Body of pancreas (tissue), 4 donors: ENCODE measurements around the gene HOXD4. TPM values are rescaled to one million over a fixed set of nuclear protein-coding genes. Genes with fewer than 3 reads are reported as not detected.

Source experiments
- ATAC-seq: fragments of 150-250 bp; one replicate; pipeline ENCODE4 v1.9.1; 2016
- DNase-seq, 4 donors: peaks; one replicate each; pipeline ENCODE4 v3.0.0-alpha.2; 2019
- H3K27ac ChIP-seq, 4 donors: fragments of 200-600 bp; sonication (generic); 1 replicate in 3 of 4; 2 replicates in 1 of 4; pipeline versions ENCODE4 v1.5.1 to v1.6.1; 2016 to 2019; ENCODE audit warnings: mild to moderate bottlenecking in 1 of 4, mixed read lengths in 1 of 4, moderate library complexity in 1 of 4
- H3K27me3 ChIP-seq, 2 donors: fragments of 200-600 bp; sonication (generic); one replicate each; pipeline ENCODE4 v1.6.0; 2016; ENCODE audit warnings: mild to moderate bottlenecking in 1 of 2
- H3K36me3 ChIP-seq, 2 donors: fragments of 200-600 bp; sonication (generic); replicated peaks in 1 of 2; 2 replicates each; pipeline ENCODE4 v1.5.1; 2016; ENCODE audit warnings: low read depth in 2 of 2; ENCODE audit not compliant: insufficient read depth in 1 of 2
- H3K4me1 ChIP-seq: fragments of 200-600 bp; sonication (generic); one replicate; pipeline ENCODE4 v1.6.0; 2016
- H3K4me3 ChIP-seq, 2 donors: fragments of 200-600 bp; sonication (generic); 1 replicate in 1 of 2; 2 replicates in 1 of 2; pipeline ENCODE4 v1.5.1; 2016 to 2019
- H3K9me3 ChIP-seq, 3 donors: fragments of 200-600 bp; sonication (generic); 1 replicate in 2 of 3; 2 replicates in 1 of 3; pipeline ENCODE4 v1.5.1; 2016
- CTCF ChIP-seq, 7 experiments: fragments of 450-650 bp in 4 of 7; fragments of 200-600 bp in 3 of 7; sonication (generic) in 3 of 7; IDR thresholded peaks; one replicate each; pipeline ENCODE4 v1.5.1; 2016 to 2019; ENCODE audit warnings: antibody characterized with exemption in 7 of 7
- POLR2A ChIP-seq, 3 donors: fragments of 450-650 bp; IDR thresholded peaks; one replicate each; pipeline ENCODE4 v1.6.1; 2016; ENCODE audit warnings: antibody characterized with exemption in 3 of 3, mild to moderate bottlenecking in 2 of 3
- WGBS, 2 donors: methylation state at CpG; one replicate each; pipeline ENCODE4 v1.1.5; 2017; 5-methylcytosine and 5-hydroxymethylcytosine counted together
- intact Hi-C: fragments of 100-400 bp; cut with DNase I; formaldehyde crosslinking; loops from one replicate; pipeline ENCODE4 v1.15.1; 2023
- total RNA-seq, 2 donors: library from RNA; depleted of rRNA; stranded (reverse); fragments of >200 nt; gene quantifications; one replicate each; pipeline ENCODE4 v1.1.0, GENCODE V29; 2016

Gene HOXD4
- total RNA-seq, 2 donors from 2014 or later, result 0.78 TPM; not detected in 1

- Histone ChIP-seq H3K4me3 (no peak overlapping the region), H3K4me1 (peaks cover 16% of the 10 kb centered on the region), H3K36me3 (no peaks in the 10 kb centered on the region), H3K27ac (no peak overlapping the region), H3K9me3 (no peaks in the 10 kb centered on the region), H3K27me3 (peaks cover 0 to 31% of the 10 kb centered on the region in 2 donors)
- DNase-seq (no peak), ATAC-seq (no peak)
- TF ChIP-seq CTCF (IDR thresholded peaks at IDR 0.05) (no peak), POLR2A (IDR thresholded peaks at IDR 0.05) (no peak)
- 8 to 15% methylated on average over 18 to 26 of the region's 26 CpGs for WGBS, 2 donors
- intact Hi-C loops, result no loop called here
Observed at GRCh38 chr2:176165370-176166050, 14.2 kb downstream of the HOXD4 start.

GRCh38 chr2:176166272-176166671, 14.9 kb downstream of the HOXD4 start:
- H3K27ac ChIP-seq, result no peak overlapping the region
- H3K4me1 ChIP-seq, result peaks cover 12% of the 10 kb centered on the region
- H3K9me3 ChIP-seq, result no peaks in the 10 kb centered on the region
- intact Hi-C loops, result no loop called here
- 19 to 30% methylated on average over 2 of the region's 2 CpGs for WGBS, 2 donors
- TF ChIP-seq CTCF (IDR thresholded peaks at IDR 0.05) (no peak), POLR2A (IDR thresholded peaks at IDR 0.05) (no peak)
- DNase-seq (no peak), ATAC-seq (no peak)
- peaks cover 0 to 31% of the 10 kb centered on the region in 2 donors for H3K27me3 ChIP-seq
- no peaks in the 10 kb centered on the region for H3K36me3 ChIP-seq
- H3K4me3 ChIP-seq, result no peak overlapping the region

- WGBS, 2 donors, result 39 to 81% methylated on average over 1 of the region's 1 CpG
- ATAC-seq (no peak), DNase-seq (no peak)
- H3K27me3 ChIP-seq, result peaks cover 0 to 39% of the 10 kb centered on the region in 2 donors
- no peak for TF ChIP-seq CTCF (IDR thresholded peaks at IDR 0.05)
- no peak for TF ChIP-seq POLR2A (IDR thresholded peaks at IDR 0.05)
- no peaks in the 10 kb centered on the region for H3K9me3 ChIP-seq
- no peaks in the 10 kb centered on the region for H3K36me3 ChIP-seq
- H3K4me1 ChIP-seq, result peaks cover 18% of the 10 kb centered on the region
- H3K27ac ChIP-seq, result no peak overlapping the region
- intact Hi-C loops, result no loop called here
- H3K4me3 ChIP-seq, result no peak overlapping the region
Observed at GRCh38 chr2:176167398-176167797, 16.0 kb downstream of the HOXD4 start.

GRCh38 chr2:176169181-176169580, 17.8 kb downstream of the HOXD4 start:
- no peaks in the 10 kb centered on the region for H3K9me3 ChIP-seq
- H3K4me1 ChIP-seq, result peaks cover 19% of the 10 kb centered on the region
- no peak overlapping the region for H3K27ac ChIP-seq
- H3K36me3 ChIP-seq, result no peaks in the 10 kb centered on the region
- DNase-seq (no peak), ATAC-seq (no peak)
- WGBS, 2 donors, result 55 to 57% methylated on average over 3 to 5 of the region's 5 CpGs
- H3K4me3 ChIP-seq, result no peak overlapping the region
- intact Hi-C loops, result no loop called here
- peaks cover 0 to 35% of the 10 kb centered on the region in 2 donors for H3K27me3 ChIP-seq
- TF ChIP-seq POLR2A (IDR thresholded peaks at IDR 0.05) (no peak), CTCF (IDR thresholded peaks at IDR 0.05) (no peak)

- no peaks in the 10 kb centered on the region for H3K9me3 ChIP-seq
- H3K4me3 ChIP-seq, result no peak overlapping the region
- no peaks in the 10 kb centered on the region for H3K36me3 ChIP-seq
- intact Hi-C loops, result no loop called here
- no peak for DNase-seq
- H3K4me1 ChIP-seq, result peaks cover 21% of the 10 kb centered on the region
- WGBS, 2 donors, result 45 to 79% methylated on average over 2 of the region's 2 CpGs
- no peak for ATAC-seq
- H3K27me3 ChIP-seq, result peaks cover 0 to 38% of the 10 kb centered on the region in 2 donors
- H3K27ac ChIP-seq, result no peak overlapping the region
- no peak for TF ChIP-seq POLR2A (IDR thresholded peaks at IDR 0.05)
Observed at GRCh38 chr2:176169711-176170110, 18.4 kb downstream of the HOXD4 start.
